TTC549 (cell line): ENCODE results near the gene SIN3A.
"Not testable (repeated sequence)": the region's sequence is repeated elsewhere in the genome, so short reads cannot be mapped to it uniquely, and the experiment has no call there.

Experiments used
- FAIRE-seq: peaks from 2 replicates; lab custom pipeline; 2012; peaks lifted over from hg19 to GRCh38; lab: Jason Lieb, UNC

SIN3A gene

DNA sequence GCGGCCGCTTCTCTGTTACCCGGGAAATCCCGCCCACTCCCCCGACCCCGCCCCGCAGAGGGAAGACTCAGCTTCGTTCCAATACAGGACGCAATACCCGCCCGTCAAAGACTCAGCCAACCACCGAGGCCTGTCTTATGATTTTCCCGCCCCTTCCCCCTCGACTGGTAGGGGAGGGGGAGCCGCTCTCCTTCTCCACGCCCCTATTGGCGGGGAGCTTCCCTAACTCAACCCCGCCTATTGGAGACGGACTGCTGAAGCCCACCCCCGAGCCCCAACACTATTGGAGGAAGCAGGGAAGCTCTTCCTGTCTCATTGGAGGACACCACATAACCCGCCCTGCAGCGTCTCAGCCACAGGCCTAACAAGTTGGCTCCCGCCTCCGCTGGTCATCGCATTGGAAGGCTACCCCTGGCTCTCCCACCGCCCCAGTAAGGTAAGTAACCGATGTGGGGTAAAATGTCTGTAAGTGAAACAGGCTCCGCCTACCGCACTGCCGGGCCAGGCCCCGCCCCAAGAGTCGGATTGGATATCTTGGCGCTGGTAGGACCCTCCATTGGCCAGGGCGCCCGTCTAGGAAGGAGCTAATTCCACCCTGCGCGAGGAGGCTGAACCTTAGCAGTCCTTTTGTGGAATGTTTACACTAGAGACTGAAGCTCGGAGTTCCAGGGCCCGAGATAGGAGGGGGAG is at the start of gene SIN3A:
TSS of gene SIN3A (minus strand) at position 17 of the 690 bp plus-strand sequence. CDS start 21,315 bp downstream, outside the sequence.
- peak; percentile 98 for FAIRE-seq

DNA sequence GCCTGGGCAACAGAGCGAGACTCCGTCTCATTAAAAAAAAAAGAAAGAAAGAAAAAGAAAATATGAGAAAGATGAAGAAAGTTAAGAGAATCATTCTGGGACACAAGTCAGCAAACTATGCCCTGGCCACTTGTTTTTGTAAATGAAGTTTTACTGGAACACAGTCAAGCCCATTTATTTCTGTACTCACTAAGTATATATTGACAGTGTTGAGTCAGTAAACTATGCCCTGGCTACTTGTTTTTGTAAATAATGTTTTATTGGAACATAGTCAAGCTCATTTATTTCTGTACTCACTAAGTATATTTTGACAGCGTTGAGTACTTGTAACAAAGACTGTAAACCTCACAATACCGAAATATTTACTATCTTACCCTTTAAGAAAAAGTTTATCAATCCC is 42.2 kb upstream of the SIN3A start:
- FAIRE-seq = no peak

DNA sequence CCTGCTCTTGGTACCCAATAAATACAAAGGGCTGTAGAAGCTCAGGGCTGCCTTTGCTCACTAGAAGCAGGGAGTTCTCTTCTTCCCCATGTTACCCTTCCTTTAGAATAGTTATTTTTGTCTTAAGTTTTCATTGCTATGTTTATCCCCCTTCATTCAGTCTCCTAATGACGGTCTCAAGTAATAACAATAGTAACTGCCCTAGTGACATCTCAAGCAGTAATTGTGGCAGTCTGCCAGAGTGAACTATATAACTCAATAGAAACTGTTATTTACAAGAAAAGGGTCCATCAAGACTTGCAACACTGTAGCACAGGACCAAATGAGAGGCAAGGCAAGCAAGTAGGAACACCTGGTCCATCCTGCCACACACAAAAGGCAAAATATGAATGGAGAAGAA is 32.5 kb upstream of the SIN3A start:
- no peak for FAIRE-seq

DNA sequence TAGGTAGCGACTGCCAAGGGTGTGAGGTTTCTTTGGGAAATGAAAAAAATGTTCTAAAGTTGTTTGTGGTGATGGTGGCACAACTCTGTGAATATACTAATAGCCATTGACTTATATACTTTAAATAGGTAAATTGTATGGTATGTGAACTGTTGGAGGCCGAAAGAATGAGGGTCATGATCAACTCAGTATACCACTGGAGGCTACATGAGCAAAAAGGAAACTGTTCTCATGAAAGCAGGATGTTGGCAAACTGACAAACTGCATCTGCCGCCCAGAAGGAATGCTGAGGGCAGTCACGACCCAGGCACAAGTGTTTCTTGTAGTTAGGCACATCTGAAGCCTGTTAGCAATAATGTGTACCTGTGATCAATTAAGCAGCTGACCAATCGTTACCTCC is 32.1 kb upstream of the SIN3A start:
- FAIRE-seq = not testable (repeated sequence)

DNA sequence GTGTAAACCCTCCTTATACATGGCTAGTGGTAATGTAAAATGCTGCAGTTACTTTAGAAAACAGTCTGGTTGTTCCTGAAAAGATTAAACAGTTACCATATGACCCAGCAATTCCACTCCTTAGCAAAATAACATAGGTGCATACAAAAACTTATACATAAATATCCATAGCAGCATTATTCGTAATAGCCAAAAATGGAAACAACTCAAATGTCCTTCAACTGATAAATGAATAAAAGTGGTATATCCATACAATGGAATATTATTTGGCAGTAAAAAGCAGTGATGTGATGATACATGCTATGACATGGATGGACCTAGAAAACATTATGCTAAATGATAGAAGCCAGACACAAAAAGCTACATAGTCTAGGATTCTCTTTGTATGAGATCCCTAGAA is 31.6 kb upstream of the SIN3A start:
- FAIRE-seq = no peak

DNA sequence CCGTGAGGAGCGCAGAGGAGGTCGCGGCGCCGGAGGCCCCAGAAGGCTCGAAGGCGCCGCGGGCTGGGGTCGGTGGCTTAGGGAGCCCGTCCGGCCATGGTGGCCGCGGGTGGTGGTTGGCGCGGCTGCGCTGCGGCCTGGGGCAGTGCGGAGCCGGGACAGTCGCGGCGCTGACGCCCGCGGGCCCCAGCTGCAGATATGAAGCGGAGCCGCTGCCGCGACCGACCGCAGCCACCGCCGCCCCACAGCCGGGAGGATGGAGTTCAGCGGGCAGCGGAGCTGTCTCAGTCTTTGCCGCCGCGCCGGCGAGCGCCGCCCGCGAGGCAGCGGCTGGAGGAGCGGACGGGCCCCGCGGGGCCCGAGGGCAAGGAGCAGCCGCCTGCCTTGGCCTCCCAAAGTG is 29.0 kb upstream of the SIN3A start:
- FAIRE-seq = not testable (repeated sequence)

DNA sequence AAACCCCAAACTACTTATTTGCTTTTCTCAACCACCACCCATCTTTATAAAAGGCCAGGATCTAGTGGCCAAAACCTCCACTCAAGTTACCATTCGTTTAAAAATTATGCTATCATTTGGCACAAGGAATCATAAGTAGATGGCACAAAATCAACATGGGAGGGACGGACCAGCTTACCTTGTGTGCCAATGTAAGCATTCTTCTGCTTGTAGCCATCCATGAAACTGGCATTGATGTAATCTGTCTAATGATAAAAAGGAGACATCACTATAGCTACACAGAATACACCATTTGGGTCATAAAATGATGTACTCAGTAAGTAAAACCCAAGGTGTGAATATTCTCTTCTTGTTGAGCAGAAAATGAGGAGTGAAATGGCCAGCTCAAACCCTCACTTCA is 28.2 kb upstream of the SIN3A start:
- no peak for FAIRE-seq

DNA sequence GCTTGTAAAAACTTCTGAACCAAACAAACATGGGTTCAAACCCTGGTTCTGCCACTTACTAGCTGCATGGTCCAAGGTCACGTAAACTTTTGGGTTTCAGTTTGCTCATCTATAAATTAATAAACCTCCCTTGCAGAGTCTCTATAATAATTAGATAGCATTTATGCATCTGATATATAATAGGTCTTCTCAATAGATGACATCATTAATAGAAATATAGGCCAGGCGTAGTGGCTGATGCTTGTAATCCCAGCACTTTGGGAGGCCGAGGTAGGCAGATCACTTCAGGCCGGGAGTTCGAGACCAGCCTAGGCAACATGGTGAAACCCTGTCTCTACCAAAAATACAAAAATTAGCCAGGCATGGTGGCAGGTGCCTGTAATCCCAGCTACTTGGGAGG is 25.6 kb upstream of the SIN3A start:
- not testable (repeated sequence) for FAIRE-seq

DNA sequence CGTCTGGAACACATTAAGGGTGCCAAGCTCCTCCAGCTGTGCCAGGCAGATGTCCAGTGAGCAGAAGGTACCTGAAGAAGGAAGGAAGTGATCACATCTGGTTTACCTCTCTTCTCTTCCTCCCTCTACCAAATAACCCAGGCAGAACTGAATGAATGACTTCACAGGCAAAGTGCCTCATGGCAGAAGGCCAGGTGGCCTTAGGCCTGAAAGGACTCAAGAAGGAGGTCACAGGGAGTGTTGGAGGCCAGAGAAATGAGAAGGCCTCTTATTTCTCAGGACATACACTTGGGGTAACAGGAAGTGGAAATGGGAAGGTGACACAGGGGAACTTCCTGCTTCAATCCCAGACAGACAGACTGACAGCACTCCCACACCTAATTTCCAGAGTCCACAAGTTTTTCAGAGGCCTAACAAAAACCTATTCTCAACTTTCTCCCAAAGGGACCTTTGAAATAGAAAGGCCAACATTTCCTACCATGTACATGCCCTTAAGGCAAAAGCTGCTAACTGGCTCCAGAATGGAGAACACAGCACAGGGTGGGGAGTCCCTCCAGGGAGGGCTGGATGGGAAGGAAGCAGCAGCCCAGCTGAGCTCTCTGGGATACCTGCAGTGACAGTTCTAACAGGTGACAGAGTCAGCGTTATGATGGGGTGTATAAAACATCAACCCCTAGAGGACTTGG is 17.6 kb upstream of the SIN3A start:
- FAIRE-seq = no peak

DNA sequence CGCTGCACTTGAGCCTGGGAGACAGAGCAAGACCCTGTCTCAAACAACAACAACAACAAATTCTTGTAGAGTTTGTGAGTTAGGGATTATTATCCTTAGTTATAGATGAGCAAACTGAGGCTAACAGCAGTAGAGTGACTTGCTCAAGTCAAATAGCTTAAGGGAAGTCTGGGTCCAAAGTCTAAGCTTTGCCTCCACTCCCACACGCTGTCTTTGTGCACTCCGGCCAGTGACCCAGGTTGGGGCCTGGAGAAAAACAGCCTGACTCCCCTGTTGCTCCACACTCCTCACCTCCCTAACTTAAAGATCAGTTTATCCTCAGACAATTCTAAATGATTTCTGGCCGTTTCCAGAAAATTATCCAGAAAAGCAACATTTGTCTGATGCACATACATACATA is 9.2 kb upstream of the SIN3A start:
- no peak for FAIRE-seq

DNA sequence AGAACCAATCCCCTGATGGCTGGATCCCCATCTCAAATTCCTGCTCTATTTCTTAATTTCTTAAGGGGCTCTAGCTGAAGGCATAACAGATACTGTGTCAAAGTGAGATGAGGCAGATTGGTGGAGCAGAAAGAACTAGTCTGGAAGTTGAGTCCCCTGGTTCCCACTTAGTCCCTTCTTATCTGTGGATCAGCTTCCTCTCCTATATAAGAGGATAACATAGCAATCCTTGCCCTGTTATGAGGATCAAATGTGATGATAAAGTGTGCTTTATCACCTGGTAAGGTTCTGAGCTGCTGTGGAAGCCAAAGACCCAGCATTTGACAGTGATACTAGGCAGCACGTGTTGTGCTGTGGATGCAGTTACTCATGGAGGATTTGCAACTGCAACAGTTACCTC is 8.1 kb upstream of the SIN3A start:
- FAIRE-seq = no peak

DNA sequence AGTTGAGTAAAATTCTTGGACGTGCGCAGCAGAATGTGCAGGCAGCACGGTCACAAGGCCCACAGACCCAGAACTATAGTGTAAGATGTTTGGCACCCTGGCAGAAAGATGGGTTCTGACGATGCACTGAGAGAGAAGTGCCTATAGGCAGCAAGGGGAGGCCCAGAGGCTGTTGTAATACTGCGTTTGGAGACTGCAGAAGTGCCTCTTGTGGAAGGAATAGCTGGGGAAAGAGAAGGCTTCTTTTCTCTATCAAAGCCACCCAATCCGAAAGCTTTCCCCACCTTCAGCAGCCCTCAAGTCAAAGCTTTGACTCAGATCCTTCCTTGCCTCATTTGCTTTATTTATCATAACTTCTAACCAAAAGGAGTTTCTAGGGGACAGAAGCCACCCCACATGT is 5.2 kb upstream of the SIN3A start:
- FAIRE-seq = no peak

DNA sequence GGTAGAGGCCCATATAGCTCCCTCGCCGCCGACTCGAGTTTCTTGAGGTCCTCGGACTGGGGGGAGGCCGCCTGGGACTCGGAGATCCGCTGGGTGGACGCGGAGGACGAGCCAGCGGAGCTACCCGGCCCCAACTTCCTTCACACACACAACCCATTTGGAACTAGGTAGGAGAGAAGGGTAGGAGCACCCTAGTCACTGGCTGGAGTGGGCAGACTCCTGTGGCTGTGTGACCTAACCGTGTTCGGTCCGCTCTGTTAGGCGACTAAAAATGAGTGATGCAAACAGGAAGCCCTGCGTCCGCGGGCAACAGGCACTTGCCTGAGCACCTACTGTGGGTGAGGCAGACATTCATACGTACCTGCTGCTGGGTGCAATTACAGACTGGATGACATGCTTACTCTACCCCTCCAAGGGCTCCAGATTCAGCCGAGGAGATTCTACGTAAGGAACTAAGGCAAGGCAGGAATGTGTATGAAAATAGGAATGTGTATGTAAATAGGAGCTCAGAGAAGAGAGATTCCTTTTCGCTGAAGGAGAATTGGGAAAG is 4.6 kb upstream of the SIN3A start:
- no peak for FAIRE-seq

DNA sequence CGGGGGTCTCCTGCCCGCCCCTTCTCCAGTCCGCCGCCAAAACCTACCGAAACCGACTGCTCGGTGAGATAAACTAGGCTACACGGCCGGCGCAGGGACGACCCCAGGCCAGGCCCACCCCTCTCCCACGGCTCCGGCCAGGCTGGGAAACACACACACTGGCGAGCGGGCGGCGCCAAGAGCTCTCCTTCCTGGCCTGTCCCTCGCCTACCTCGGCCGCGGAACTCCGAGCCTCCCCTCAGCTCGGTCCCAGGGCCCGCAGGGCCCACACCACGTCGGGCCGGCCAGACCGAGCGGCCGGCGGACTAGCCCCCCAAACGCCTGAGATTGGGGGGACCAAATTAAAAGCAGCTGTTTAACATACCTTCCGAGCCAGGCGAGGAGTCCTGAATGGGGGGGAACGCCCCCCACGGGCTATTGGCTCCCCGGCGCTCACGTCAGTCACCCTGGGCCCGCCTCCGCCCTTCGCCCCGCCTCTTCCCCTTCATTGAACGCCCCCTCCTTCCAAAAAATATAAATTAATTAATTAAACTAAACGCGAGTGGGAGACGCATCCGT is 4.0 kb upstream of the SIN3A start:
- FAIRE-seq = no peak

DNA sequence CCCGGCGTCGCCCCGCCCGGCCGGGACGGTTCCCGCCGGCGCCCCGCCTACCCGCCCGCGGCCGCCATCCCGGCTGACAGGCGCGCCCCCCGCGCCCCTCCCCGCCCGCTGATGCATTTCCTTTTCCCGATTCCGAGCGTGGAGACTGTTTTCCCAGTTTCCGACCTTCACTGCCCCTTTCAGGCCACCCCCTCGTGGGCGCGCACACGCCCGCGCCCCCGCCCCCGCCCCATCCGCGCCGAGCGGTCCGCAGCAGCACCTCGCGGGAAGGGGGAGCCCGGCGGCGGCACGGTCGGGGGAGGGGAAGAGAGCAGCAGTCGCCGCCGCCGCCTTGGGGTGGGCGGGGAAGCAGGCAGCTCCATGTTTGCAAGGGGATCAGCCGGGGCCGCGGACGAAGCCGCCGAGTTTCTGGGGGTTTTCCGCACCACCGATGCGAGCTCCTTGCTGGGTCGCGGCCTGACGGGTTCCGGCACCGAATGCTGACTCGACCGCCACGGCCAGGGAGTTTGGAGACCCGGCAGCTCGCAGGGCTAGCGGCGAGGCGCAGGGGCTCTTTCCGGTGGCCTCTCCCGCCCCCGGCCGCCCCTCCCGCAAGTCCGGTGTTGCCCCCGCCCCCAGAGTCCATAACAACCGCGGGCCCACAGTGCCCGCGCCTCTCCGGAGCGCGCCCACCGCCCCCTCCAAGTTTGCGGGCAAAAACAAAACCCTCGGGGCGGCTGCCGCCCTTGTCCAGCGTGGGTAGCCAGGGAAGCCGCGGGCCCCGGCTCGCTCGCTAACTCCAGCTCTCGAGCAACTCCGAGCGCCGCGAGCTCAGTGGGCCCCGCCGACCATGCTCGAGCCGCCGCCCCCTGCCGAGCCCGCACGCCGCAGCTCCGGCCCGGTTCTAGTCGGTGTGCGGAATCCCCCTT is 3.2 kb upstream of the SIN3A start:
- no peak for FAIRE-seq

DNA sequence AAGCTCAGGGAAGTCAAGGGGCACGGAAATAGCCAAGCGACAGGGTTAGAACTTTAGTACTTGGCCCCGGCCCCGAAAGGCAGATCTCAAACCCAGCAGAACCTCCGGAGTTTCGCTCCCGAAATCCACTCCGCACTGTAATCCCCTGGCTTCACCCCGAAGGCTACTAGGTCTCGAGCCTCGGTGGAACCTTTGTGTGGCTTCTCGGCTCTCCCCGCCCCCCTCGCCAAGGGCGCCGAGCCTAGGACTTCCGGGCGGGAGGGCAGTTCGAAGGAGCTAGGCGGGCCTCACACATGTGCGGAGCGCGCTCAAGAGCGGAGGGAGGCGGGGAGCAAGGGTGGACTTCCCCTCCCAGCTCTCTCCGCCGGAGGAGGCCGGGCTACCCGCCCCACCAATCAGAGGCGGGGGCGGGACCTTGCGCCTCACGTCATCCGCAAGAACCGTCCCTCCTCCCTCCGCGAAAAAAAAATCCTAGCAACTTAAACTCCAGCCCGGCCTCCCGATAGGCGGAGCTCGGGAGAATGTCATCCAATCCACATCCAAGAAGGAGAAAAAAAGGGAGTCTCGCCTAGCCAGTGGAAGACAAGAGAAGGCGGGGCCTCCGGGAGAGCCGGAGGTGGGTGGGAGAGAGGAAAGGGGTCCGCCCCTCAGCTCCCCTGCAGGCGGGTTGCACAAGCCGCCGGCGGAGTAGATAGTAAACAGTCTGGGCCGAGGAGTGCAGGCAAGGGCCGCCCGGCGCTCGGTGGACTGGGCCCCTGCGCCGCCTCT is 2.4 kb upstream of the SIN3A start:
- peak; percentile 97 for FAIRE-seq

DNA sequence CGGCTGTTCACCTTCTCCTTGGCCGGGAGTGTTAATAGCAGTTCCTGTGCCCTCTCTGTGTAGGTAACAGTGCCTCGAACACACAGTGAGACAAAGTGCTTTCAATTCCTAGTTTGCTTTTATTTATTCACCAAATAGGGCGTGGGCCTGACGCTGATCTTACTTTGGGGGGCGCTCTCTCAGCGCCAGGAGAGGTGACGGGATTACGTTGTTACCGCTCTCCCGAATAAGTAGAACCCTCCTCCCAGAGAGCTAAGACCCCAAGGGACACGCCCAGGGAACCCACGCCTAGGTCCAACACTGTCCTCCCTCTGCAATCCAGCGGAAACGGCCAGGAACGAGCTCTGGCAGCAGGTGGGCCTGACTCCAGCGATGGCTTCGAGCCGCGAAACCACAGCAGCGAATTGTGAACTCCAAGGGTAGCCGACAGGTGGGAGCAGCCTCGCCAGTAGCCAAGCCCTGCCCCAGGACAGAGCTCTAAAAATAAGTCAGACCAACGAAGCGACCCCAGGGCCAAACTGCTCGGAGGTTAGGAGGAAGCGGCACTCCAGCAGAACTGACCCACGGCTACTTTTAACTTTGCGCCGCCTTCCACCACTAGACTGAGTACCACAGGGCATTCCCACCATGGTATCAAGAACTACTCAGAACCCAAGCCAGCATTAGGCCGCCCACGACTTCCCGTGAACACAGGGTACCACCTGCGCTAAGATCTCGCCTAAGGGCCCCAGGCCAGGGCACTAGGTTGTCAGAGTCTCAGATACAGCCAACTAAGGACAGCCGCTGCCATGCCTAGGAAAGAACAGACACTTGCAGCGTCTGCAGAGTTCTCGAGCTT is 1.6 kb upstream of the SIN3A start:
- FAIRE-seq = no peak

DNA sequence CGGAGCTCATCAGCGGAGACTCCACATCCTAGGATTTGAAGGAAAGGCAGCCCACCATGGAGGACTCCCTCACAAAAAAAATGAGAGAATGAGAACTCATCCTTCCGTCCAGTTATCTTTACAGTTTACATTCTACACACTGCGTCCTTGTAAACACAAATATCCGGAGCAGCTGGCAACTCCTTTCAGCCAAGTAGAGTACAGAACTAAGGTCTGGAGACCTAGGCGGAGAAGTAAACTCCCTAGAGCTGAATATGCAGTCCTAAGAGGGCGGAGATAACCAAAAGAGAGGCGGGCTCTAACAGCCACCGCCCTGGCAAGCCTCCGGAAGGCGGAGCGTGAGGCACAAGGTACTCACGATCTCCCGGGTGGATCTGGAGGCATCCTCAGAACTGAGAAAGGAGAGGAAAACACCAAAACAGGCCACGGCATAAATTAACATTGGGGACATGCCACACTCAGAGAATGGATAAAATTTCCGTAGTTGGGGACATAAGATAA is 924 bp upstream of the SIN3A start:
- peak; percentile 45 for FAIRE-seq

DNA sequence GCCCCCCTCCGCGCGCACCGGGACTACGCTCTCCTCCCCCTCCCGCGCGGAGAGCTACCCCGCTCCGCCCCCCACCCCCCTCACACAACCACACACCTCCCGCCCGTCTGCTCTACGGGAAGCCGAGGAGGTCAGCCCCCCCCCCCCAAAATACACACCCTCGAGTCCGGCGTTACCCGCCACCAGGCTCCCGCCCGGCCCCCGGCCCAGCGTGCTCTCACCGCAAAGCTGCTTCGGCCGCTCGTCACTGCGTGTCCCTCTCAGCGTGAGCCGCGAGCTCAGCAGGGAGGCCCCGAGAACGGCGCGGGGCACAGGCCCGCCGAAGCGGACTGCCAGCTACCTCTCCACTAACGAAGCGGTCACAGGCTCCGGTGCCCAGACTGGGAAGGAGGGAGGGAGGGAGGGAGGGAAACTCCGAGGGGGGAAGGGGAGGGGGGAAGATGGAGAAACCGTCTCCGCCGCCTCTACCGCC is 252 bp downstream of the SIN3A start:
- FAIRE-seq = no peak
